NCI-H748 treated with DMSO at 0.1 percent for 48 hours (cell line): ENCODE results near the gene ZDHHC17.

ENCODE experiments used
- DNase-seq: peaks from one replicate; lab custom pipeline; 2025; lab: John Stamatoyannopoulos, UW

Gene ZDHHC17

GRCh38 chr12:76820888-76821482, 57.1 kb downstream of the ZDHHC17 start:
- DNase-seq, result no peak

- DNase-seq, result no peak
These were observed 66.5 kb downstream of the ZDHHC17 start for GRCh38 chr12:76830436-76830835.

GRCh38 chr12:76836633-76837032, 72.7 kb downstream of the ZDHHC17 start:
- DNase-seq, result no peak

GRCh38 chr12:76847260-76847659, 83.3 kb downstream of the ZDHHC17 start:
- DNase-seq, result no peak

- DNase-seq, result no peak
These were observed 84.2 kb downstream of the ZDHHC17 start for GRCh38 chr12:76848132-76848531.

GRCh38 chr12:76852106-76852505, 88.2 kb downstream of the ZDHHC17 start:
- no peak for DNase-seq

- no peak for DNase-seq
These were observed 91.4 kb downstream of the ZDHHC17 start for GRCh38 chr12:76855271-76855670.

GRCh38 chr12:76856018-76856644, 92.2 kb downstream of the ZDHHC17 start:
- DNase-seq, result no peak

GRCh38 chr12:76859611-76860010, 95.7 kb downstream of the ZDHHC17 start:
- no peak for DNase-seq

- no peak for DNase-seq
These were observed 96.3 kb downstream of the ZDHHC17 start for GRCh38 chr12:76860256-76860655.

GRCh38 chr12:76863005-76863670, 99.2 kb downstream of the ZDHHC17 start:
- no peak for DNase-seq

- DNase-seq, result no peak
These were observed 99.9 kb downstream of the ZDHHC17 start for GRCh38 chr12:76863837-76864236.

GRCh38 chr12:76864791-76865400, 101.0 kb downstream of the ZDHHC17 start:
- no peak for DNase-seq

GRCh38 chr12:76866151-76866567, 102.2 kb downstream of the ZDHHC17 start:
- DNase-seq, result no peak

GRCh38 chr12:76866726-76867125, 102.8 kb downstream of the ZDHHC17 start:
- no peak for DNase-seq

- no peak for DNase-seq
These were observed 107.2 kb downstream of the ZDHHC17 start for GRCh38 chr12:76871082-76871481.

GRCh38 chr12:76871742-76872141, 107.8 kb downstream of the ZDHHC17 start:
- DNase-seq, result no peak

GRCh38 chr12:76872415-76872814, 108.5 kb downstream of the ZDHHC17 start:
- DNase-seq, result no peak

GRCh38 chr12:76874027-76874426, 110.1 kb downstream of the ZDHHC17 start:
- no peak for DNase-seq

GRCh38 chr12:76874491-76875190, 110.7 kb downstream of the ZDHHC17 start:
- DNase-seq, result no peak

- no peak for DNase-seq
These were observed 112.8 kb downstream of the ZDHHC17 start for GRCh38 chr12:76876696-76877229.
